Measurements from ENCODE around the gene NR2C1. TPM values are rescaled to one million over a fixed set of nuclear protein-coding genes. Genes with fewer than 3 reads are reported as not detected.

Gene NR2C1
- polyA plus RNA-seq, 3 donors, result 2.2 to 24.7 (median 6.0) TPM

DNA sequence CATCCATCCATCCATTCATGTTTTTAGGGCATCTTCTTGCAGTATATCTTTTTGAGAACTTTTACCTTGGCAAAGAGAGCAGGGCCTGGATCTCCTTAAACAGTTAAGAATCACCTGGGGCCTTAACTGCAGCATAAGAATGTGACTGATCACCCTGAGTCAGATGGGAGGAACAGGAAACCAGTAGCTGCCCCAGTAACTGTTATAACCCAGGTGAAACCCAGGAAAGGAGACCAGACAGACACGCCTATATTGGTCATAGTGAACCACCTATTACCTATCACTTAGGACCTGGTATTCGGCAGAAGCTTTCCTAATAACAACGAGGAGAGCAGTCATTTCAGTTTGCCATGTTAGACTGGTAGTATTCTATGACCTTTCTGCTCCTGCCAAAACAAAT lies 43.4 kb upstream of the NR2C1 start:
- no peak overlapping the region for H2AFZ ChIP-seq (ENCODE audit: insufficient read depth, low read depth, low read length, poor library complexity, severe bottlenecking)
- intact Hi-C loops (cut with micrococcal nuclease), result loop anchor here (5.0 to 10.0 kb wide), 3 partner anchors 98 to 416 kb away; partner anchors contain the start of genes FGD6 (in 2 of the 2) and VEZT (in 2 of the 2)
- no CpG with 5 or more reads among the region's 3 CpGs for WGBS (ENCODE audit: insufficient coverage)
- no peaks in the 10 kb centered on the region for H3K9me3 ChIP-seq (replicated peaks in 1 of 2; ENCODE audit: control insufficient read depth in 1 of 2, insufficient read depth in 1 of 2, low read length in 2 of 2)
- H3K36me3 ChIP-seq (replicated peaks in 1 of 2; ENCODE audit: control insufficient read depth in 1 of 2, insufficient read depth in 2 of 2, low read length in 2 of 2), result peaks cover 6 to 21% of the 10 kb centered on the region in 2 donors
- no peak for DNase-seq
- TF ChIP-seq, protein P1, sequence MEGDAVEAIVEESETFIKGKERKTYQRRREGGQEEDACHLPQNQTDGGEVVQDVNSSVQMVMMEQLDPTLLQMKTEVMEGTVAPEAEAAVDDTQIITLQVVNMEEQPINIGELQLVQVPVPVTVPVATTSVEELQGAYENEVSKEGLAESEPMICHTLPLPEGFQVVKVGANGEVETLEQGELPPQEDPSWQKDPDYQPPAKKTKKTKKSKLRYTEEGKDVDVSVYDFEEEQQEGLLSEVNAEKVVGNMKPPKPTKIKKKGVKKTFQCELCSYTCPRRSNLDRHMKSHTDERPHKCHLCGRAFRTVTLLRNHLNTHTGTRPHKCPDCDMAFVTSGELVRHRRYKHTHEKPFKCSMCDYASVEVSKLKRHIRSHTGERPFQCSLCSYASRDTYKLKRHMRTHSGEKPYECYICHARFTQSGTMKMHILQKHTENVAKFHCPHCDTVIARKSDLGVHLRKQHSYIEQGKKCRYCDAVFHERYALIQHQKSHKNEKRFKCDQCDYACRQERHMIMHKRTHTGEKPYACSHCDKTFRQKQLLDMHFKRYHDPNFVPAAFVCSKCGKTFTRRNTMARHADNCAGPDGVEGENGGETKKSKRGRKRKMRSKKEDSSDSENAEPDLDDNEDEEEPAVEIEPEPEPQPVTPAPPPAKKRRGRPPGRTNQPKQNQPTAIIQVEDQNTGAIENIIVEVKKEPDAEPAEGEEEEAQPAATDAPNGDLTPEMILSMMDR (IDR thresholded peaks at IDR 0.05), result no peak
- Mint-ChIP-seq H3K9me3 (no peaks in the 10 kb centered on the region), H3K27ac (no peak overlapping the region), H3K27me3 (ENCODE audit: low read depth in 3 of 3) (peaks cover 0 to 2% (median 0%) of the 10 kb centered on the region in 3 donors), H3K36me3 (peaks cover 25 to 40% of the 10 kb centered on the region in 2 donors), H3K4me3 (no peak overlapping the region), H3K4me1 (peaks cover 9% of the 10 kb centered on the region)
- H4K20me1 ChIP-seq (ENCODE audit: insufficient read depth, low read length), result no peaks in the 10 kb centered on the region
- no peak overlapping the region for H3K4me2 ChIP-seq (replicated peaks; ENCODE audit: extremely low read depth, low read length, poor library complexity, severe bottlenecking)
- H3K27me3 ChIP-seq (ENCODE audit: control insufficient read depth in 2 of 2, insufficient read depth in 2 of 2, low read length in 2 of 2), result no peaks in the 10 kb centered on the region
- H3K27ac ChIP-seq (ENCODE audit: low read depth in 1 of 2, low read length in 2 of 2), result no peak overlapping the region
- H3K79me2 ChIP-seq (ENCODE audit: insufficient read depth, low read length), result no peaks in the 10 kb centered on the region
- H3K4me1 ChIP-seq (ENCODE audit: control insufficient read depth in 1 of 2, insufficient read depth in 2 of 2, low read length in 2 of 2), result peaks cover 0 to 4% of the 10 kb centered on the region in 2 donors
- no peak overlapping the region for H3K4me3 ChIP-seq (replicated peaks in 1 of 3; ENCODE audit: low read depth in 2 of 3, low read length in 3 of 3)
- H3K9ac ChIP-seq (ENCODE audit: insufficient read depth, low read length, poor library complexity, severe bottlenecking), result no peak overlapping the region

DNA sequence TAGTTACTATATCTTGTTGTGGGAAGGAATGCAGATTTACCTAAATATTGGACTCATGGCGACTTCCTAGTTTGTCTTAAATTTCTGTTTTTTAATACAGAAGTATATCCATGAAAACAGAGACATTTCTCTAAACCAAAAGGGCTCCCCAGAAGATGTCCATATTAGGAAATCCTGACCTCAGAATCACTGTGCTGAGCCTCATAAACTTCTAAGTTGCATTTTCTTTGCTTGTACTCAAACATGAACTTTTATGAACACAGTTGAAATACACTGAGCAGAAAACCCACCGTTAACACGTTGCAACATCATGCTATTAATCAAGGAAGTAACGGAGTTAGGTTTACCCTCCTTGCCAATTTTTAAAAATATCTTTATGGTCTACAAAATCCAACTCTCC lies 42.9 kb upstream of the NR2C1 start:
- no peak overlapping the region for H3K4me3 Mint-ChIP-seq
- no peak for DNase-seq
- H3K9ac ChIP-seq (ENCODE audit: insufficient read depth, low read length, poor library complexity, severe bottlenecking), result no peak overlapping the region
- H3K36me3 ChIP-seq (replicated peaks in 1 of 2; ENCODE audit: control insufficient read depth in 1 of 2, insufficient read depth in 2 of 2, low read length in 2 of 2), result peaks cover 9 to 25% of the 10 kb centered on the region in 2 donors
- no peaks in the 10 kb centered on the region for H3K79me2 ChIP-seq (ENCODE audit: insufficient read depth, low read length)
- no peak overlapping the region for H2AFZ ChIP-seq (ENCODE audit: insufficient read depth, low read depth, low read length, poor library complexity, severe bottlenecking)
- H3K27ac ChIP-seq (ENCODE audit: low read depth in 1 of 2, low read length in 2 of 2), result no peak overlapping the region
- H3K9me3 Mint-ChIP-seq, result no peaks in the 10 kb centered on the region
- H3K4me1 ChIP-seq (ENCODE audit: control insufficient read depth in 1 of 2, insufficient read depth in 2 of 2, low read length in 2 of 2), result peaks cover 0 to 4% of the 10 kb centered on the region in 2 donors
- no peaks in the 10 kb centered on the region for H3K9me3 ChIP-seq (replicated peaks in 1 of 2; ENCODE audit: control insufficient read depth in 1 of 2, insufficient read depth in 1 of 2, low read length in 2 of 2)
- TF ChIP-seq, protein P1 (IDR thresholded peaks at IDR 0.05), result no peak
- intact Hi-C loops (cut with micrococcal nuclease), result loop anchor here (5.0 to 10.0 kb wide), 3 partner anchors 98 to 416 kb away; partner anchors contain the start of genes FGD6 (in 2 of the 2) and VEZT (in 2 of the 2)
- no peaks in the 10 kb centered on the region for H4K20me1 ChIP-seq (ENCODE audit: insufficient read depth, low read length)
- peaks cover 0 to 2% (median 0%) of the 10 kb centered on the region in 3 donors for H3K27me3 Mint-ChIP-seq (ENCODE audit: low read depth in 3 of 3)
- WGBS (ENCODE audit: insufficient coverage), result 0% methylated on average over 3 of the region's 4 CpGs
- no peak overlapping the region for H3K27ac Mint-ChIP-seq
- no peaks in the 10 kb centered on the region for H3K27me3 ChIP-seq (ENCODE audit: control insufficient read depth in 2 of 2, insufficient read depth in 2 of 2, low read length in 2 of 2)
- H3K36me3 Mint-ChIP-seq, result peaks cover 29 to 44% of the 10 kb centered on the region in 2 donors
- no peak overlapping the region for H3K4me3 ChIP-seq (replicated peaks in 1 of 3; ENCODE audit: low read depth in 2 of 3, low read length in 3 of 3)
- H3K4me2 ChIP-seq (replicated peaks; ENCODE audit: extremely low read depth, low read length, poor library complexity, severe bottlenecking), result no peak overlapping the region
- peaks cover 9% of the 10 kb centered on the region for H3K4me1 Mint-ChIP-seq

All from CD14-positive monocyte (primary cell).